Neural progenitor cell (in vitro differentiated cells): ENCODE data around the gene MAGEB6.

ENCODE experiments used
- CTCF ChIP-seq: fragments of 200-600 bp; sonication (generic); IDR thresholded peaks from 2 replicates; pipeline ENCODE4 v1.5.1; 2017; ENCODE audit warnings: antibody characterized with exemption, mild to moderate bottlenecking
- EZH2phosphoT487 ChIP-seq: fragments of 200-600 bp; sonication (generic); IDR thresholded peaks from 2 replicates; pipeline ENCODE4 v1.6.1; 2017; ENCODE audit warnings: antibody characterized with exemption

DNA sequence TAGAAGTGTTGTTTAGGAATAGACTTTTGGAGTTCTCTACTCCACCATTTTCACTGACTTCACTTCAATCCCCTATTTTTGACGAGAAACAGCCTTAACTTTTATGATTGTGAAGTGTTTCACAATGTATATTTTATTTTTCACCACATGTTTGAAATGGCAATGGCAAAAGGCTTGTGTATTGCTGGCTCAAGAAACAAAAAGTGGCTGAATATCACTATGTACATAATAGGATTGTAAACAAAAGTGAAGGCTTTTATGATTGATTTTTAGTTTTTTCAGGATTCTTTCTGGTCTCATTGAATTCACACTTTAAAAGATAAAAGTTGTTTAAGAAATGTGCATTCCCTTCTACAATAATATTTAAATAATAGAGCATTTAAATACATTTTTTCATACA lies 41.9 kb downstream of the MAGEB6 start:
- TF ChIP-seq CTCF (no peak), EZH2phosphoT487 (no peak)
